Urothelium cell line (cell line): ENCODE measurements around the gene C8G.

Experiments used
- DNase-seq: peaks from one replicate; pipeline ENCODE4 v3.0.0; 2011; ENCODE audit warnings: low spot score, mixed read lengths
- FAIRE-seq: peaks from 2 replicates; lab custom pipeline; 2011; peaks lifted over from hg19 to GRCh38; lab: Jason Lieb, UNC

C8G gene

DNA sequence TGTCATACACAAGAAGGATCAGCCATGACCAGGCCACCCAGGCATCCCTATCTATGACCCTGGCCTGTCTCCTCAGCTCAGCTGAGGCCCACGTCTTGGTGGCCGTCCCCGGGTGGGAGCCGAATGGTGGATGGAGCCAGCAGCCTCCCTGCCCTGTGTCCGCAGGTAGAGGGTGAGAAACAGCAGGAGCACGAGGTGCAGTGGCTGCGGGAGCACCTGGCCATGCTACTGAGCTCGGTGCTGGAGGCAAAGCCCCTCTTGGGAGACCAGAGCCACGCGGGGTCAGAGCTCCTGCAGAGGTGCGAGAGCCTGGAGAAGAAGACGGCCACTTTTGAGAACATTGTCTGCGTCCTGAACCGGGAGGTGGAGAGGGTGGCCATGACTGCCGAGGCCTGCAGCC is 25.0 kb upstream of the C8G start:
- DNase-seq, result no peak
- no peak for FAIRE-seq

DNA sequence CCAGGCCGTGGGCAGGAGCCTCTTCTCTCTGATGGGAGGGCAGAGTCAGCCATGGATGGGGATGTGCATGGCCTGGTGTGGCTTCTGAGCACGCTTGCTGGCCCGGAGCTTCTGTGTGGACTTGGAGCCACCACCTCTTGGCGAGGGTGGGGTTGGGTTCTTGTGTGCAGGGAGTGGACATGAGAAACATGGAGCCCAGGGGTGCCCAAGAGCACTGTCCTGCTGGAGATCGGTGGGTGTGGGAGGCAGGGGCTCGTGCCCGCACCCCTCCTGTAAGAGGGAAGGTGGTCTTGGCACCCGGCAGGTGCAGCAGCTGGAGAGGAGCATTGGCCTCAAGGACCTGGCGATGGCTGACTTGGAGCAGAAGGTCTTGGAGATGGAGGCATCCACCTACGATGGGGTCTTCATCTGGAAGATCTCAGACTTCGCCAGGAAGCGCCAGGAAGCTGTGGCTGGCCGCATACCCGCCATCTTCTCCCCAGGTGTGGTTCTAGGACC is 24.3 kb upstream of the C8G start:
- no peak for FAIRE-seq

DNA sequence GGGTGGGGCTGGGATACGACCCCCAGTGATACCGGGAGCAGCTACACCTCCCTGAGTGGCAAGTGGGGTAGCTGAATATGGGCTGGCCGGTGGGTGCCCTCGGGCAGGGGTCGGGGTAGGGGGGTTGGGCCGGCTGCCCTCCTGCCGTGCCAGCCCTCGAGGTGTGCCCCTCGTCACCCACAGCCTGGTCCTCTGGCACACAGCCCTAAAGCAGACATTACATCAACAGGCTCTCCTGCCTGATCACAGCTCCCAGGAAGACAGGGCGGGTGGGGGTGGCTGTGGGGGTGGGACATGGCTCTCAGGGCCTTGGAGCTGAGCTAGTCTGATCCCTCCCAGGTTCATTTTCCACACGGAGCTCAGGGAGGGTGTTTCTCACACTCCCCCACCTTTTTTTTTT is 23.7 kb upstream of the C8G start:
- DNase-seq (no peak), FAIRE-seq (no peak)

More for the DNA sequence above, 24.3 kb upstream of the C8G start:
- no peak for DNase-seq

DNA sequence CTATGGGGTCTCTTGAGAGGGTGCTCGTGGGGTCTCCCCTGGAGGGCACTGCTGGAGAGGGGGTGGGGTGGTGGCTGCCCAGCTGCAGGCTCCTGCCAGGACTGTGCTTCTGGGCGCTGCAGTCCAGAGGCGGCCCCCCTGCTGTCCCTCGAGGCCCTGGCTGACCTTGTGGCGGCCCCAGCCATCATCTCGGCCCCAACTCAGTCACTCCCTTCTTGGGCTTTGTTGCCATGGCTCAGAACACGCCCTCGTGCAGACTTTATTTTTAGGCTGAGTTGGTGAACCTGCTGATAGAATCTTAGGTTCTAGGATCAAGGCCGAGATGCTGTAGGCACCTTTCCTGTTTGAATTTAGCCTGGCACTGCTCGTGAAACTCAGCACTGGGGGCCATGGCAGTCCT is 23.3 kb upstream of the C8G start:
- no peak for FAIRE-seq
- DNase-seq, result no peak

DNA sequence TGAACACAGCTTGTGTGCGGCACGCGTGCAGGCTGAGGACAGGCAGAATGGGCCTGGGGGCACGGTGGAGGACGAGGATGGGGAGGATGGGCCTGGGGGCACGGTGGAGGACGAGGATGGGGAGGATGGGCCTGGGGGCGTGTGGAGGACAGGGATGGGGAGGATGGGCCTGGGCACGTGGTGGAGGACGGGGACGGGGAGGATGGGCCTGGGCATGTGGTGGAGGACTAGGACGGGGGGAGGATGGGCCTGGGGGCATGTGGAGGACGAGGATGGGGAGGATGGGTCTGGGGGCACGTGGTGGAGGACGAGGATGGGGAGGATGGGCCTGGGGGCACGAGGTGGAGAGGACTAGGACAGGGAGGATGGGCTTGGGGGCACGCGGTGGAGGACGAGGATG is 22.5 kb upstream of the C8G start:
- DNase-seq (no peak), FAIRE-seq (no peak)

DNA sequence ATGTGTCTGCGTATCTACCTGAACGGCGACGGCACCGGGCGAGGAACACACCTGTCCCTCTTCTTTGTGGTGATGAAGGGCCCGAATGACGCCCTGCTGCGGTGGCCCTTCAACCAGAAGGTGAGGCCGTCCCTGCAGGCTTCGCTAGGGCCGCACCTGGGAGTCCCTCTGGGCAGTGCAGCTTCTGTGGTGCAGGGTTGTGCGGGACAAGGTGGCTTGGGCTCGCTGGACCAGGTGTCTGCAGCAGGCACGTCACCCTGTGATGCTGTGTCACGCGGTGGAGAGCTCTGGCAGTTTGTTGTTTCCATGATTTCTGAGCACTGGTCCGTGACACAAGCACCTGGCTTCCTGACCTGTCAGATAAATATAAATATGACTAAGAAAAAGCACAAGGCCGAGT is 21.2 kb upstream of the C8G start:
- FAIRE-seq (no peak), DNase-seq (no peak)

DNA sequence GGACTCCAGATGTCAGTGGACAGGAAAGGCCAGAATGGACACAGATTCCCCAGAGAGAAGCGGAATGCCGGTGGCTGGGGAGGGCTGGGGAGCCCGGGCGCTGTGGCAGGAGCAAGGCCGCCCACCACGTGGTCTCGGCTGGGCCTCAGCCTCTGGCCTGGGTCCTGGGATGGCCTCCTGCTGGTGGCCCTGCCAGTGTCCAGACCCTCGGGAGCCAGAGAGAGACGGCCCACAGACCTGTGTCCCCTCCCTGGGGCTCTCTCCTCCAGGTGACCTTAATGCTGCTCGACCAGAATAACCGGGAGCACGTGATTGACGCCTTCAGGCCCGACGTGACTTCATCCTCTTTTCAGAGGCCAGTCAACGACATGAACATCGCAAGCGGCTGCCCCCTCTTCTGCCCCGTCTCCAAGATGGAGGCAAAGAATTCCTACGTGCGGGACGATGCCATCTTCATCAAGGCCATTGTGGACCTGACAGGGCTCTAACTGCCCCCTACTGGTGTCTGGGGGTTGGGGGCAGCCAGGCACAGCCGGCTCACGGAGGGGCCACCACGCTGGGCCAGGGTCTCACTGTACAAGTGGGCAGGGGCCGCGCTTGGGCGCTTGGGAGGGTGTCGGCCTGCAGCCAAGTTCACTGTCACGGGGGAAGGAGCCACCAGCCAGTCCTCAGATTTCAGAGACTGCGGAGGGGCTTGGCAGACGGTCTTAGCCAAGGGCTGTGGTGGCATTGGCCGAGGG is 19.5 kb upstream of the C8G start:
- no peak for DNase-seq
- no peak for FAIRE-seq

DNA sequence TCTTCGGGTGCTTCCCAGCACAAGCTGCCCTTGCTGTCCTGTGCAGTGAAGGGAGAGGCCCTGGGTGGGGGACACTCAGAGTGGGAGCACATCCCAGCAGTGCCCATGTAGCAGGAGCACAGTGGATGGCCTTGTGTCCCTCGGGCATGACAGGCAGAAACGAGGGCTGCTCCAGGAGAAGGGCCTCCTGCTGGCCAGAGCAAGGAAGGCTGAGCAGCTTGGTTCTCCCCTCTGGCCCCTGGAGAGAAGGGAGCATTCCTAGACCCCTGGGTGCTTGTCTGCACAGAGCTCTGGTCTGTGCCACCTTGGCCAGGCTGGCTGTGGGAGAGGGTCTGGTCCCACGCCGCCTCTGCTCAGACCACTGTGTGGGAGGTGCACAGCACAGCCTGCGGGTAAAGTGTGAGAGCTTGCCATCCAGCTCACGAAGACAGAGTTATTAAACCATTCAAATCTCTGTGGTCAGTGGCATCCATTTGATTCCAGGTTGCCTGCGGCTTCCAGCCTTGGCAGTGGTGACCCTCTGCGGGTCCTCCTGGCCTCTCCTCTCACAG is 18.8 kb upstream of the C8G start:
- FAIRE-seq, result no peak
- DNase-seq, result no peak

DNA sequence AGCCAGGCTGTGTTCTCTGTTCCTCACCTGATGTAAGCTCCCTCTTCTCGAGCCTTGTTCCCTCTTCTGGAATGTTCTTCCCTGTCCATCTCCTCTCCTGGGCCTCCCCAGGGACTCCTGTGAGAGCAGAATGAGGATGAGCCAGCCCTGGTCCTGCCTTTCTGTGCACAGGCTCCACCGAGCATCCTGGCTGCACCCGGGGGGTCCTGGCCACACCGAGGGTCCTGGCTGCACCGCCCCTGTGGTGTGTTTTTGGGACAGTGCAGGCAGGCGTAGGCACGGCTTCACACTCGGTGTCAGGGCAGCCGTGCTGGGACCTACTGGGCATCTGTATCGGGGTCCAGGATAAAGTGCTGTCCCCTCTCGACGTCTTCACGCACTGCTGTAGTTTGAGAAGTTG is 18.3 kb upstream of the C8G start:
- DNase-seq (no peak), FAIRE-seq (no peak)

DNA sequence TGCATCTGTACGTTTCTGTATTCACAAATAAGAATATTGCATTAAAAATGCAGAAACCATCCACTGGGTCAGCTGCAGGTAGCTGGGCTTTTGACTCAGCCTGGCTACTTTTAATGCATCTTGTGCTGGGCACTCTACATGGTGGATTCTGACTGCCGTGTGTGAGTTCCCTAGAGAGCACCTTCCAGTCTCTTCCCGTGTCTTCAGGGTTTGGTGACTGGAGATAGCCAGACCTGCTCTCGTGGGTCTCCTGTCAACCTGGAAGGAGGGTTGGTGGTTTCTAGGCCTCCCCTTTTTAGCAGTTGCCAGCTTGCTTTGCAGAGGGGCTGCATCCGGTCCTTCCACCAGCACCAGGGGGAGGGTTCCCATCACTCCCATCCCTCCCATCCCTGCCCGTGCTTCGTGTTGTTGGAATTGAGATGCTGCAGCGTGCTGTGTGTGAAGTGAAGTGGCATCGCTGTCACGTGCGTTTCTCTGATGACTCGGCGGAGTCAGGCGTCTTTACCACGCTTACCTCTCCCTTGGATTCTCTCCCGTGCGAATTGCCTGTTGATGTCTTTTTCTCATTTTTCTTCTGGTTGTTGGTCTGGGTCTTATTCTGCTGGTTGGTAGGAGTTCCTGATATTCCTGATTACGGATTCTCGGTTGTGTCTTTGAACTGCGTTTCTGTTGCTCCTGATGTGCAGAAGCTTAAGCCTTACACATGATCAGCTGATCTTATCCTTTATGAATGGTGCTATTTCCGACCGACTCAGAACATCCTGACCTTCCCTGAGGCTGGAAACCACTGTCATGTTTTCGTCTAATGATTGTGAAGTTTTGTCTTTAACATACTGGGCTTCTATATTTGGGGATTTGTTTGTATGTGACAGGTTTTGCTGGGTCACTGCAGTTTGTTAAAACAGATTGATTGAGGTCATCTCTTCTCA is 17.4 kb upstream of the C8G start:
- FAIRE-seq (no peak), DNase-seq (no peak)

DNA sequence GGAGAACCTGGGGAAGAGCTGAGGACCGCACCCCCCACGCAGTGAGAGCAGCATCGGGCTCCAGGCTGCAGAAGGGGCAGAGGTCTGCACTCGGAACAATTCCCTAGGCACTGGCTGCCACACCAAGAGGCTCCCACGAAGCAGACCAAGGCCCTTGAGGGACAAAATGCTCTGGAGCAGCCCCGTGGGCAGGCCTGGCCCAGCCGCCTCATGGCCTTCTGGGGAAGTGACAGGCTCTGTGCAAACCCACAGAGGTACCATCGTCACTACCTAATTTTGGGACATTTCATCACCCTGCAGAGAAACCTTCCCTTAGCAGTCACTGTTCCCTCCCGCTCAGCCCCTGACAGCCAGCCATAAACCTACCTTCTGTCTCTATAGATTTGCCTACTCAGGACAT is 16.5 kb upstream of the C8G start:
- DNase-seq (no peak), FAIRE-seq (no peak)

DNA sequence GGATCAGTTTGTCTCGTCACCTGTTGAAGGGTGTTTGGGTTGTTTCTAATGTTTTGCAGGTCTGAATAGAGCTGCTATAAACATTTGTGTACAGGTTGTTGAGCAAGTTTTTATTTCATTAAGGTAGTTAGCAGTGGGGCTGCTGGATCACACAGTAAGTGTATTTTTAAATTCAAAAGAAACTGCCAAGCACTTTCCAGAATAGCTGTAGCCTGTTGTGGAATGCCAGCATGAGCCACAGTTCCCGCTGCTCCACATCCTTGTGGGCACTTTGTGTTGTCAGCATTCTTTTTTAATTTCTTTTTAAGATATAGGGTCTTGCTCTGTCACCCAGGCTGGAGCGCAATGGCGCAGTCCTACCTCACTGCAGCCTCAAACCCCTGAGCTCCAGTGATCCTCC is 15.0 kb upstream of the C8G start:
- no peak for DNase-seq
- FAIRE-seq, result no peak

DNA sequence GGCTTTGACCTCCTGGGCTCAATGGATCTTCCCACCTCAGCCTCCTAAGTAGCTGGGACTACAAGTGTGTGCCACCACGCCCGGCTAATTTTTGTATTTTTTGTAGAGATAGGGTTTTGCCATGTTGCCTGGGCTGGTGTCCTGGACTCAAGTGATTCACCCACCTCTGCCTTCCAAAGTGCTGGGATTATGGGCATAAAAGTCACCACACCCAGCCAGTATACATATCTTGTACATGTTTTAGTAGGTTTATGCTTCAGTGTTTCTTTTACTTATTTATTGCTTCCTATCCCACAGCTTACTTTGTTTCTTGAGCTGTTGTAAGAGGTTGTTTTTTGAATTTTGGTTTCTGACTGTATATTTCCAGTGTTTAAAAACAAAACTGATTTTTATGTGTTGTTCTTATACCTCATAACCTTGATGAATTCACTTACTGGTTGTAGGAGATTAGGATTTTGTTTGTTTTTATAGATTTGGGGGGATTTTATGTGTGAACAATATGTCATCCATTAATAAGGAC is 13.4 kb upstream of the C8G start:
- no peak for FAIRE-seq

DNA sequence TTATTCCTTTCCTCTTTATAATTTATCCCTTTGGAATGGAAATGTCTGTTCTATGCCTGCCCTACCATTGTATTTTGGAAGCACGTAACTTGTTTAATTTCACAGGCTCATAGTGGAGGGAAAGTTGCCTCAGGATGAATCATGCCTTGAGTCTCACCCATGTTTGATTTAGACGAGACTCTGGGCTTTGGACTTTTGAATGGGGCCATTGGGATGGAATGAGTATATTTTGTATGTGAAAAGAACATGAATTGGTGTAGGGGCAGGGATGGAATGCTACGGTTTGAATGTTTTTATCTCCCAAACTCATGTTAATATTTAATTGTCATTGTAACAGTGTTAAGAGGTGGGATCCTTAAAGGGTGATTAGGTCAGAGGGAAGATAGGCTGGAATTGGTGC is 10.8 kb upstream of the C8G start:
- FAIRE-seq (no peak), DNase-seq (no peak)

More for the DNA sequence above, 13.4 kb upstream of the C8G start:
- DNase-seq, result no peak

DNA sequence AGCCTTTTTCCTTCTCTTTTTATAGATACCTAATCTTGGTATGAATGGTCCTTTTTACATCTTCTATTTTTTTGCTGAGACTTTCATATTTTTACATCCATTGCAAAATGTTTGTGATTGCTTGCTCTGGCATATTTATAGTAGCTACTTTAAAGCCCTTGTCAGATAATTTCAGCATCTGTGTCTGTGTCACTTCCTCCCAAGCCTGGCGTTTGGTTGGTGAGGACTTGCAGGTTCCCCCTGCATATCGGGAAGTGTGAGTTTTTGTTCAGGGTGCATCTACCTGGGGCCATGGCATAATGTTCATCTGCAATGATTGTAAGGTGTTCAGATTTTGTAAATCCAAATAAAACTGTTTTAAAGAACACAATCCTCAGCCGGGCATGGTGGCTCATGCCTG is 9.4 kb upstream of the C8G start:
- no peak for FAIRE-seq
- no peak for DNase-seq

DNA sequence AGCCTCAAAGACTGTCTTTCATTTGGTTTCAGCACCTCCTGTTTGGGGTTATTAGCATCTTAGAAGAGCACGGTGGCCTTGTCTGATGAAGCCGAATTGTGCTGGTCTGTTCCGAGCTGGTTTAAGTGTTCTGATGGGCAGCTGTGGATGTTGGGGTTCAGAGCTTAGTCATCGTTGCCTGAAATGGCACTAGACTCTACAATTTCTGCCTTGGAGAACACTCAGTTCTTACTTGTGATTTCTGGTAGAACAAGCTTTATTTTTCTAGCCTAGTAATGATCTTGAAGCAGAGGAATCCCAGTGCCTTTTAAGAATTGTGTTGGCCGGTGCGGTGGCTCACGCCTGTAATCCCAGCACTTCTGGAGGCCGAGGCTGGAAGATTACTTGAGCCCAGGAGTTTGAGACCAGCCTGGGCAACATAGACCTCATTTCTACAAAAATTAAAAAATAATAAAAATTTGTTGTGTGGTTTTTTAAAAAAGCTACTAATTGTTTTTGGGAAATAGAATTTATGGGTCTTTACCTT is 8.3 kb upstream of the C8G start:
- no peak for DNase-seq
- no peak for FAIRE-seq

DNA sequence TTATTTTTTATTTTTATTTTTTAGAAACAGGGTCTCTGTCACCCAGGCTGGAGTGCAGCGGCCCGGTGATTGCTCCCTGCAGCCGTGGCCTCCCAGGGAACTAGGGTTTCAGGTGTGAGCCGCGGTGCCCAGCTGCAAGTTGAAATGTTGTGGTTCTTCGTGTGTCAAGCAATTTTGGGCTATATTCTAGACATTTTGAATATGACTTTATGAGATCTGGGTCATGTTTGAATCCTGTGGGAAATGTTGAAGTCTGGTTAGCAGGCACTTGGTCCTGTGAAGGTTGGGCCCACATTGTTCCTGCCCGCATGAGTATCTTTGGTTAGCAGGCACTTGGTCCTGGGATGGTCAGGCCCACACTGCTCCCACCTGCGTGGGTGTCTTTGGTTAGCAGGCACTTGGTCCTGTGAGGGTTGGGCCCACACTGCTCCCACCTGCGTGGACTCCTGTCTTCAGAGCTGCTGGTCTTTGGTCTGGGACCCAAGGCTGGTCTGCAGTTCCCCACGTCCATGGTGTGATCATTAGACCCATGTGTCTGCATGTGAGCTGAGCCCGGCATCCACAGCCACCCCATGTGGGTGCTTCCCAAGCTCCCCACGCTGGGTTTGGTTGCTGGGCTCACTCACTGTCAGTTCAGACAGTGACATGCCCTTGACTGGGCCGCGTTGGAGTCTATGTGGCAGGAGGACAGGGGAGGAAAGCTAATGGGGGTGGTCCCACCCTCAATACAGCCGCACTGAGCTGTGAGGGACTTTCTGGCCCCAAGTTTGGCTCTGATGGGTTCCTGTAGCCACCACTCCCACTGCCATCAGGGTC is 7.6 kb upstream of the C8G start:
- FAIRE-seq (no peak), DNase-seq (no peak)

DNA sequence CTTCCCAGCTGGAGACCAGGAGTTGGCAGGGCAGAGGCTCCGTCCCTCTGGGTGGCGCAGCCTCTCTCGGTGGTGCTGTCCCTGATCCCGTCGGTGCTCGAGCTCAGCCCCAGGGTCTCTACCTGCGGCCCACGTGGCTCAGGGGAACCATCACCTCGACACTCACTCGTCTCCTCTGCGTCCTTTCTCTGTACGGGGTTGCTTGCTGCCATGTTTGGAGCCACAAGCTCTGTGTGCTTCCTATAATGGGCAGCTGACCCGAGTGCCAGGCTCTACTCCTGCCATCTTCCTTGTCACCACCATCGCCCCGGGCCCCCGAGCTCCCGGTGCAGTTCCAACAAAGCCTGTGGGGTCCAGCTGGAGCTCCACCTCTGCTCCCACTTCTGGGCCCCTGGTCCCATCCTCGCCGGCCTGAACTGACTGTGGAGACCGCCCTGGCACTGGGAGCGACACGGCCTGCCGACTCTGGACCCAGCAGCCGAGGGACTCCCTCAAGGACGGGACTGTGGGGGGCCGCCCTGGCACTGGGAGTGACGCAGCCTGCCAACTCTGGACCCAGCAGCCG is 5.5 kb upstream of the C8G start:
- DNase-seq (no peak), FAIRE-seq (no peak)

DNA sequence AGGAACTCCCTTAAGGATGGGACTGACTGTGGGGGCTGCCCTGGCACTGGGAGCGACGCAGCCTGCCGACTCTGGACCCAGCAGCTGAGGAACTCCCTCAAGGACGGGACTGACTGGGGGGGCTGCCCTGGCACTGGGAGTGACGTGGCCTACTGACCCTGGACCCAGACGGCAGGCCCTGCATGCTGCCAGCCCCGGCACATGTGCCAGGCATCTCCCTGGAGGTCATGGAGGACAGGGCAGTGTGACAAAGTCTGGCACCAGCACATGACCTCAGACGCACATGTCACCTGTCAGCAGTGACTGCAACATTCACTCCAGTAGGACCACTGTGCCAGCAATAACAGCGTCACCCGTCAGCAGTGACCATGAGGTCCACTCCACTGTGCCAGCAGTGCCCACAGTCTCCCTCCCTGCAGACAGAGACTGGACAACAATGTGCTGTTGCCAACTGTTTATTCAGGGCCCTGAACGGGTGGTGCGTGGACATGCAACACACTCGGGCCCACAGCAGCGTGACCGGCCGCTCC is 5.0 kb upstream of the C8G start:
- FAIRE-seq (no peak), DNase-seq (no peak)
